Testis (tissue), 3 donors: ENCODE measurements around the gene DGAT2. TPM values are rescaled to one million over a fixed set of nuclear protein-coding genes. Genes with fewer than 3 reads are reported as not detected.

Source experiments
- DNase-seq: peaks from one replicate; pipeline ENCODE4 v3.0.0-alpha.2; 2019
- H3K27ac ChIP-seq, 2 donors: fragments of 200-600 bp; sonication (generic); one replicate each; pipeline ENCODE4 v1.5.1; 2019
- H3K27me3 ChIP-seq: fragments of 200-600 bp; sonication (generic); one replicate; pipeline ENCODE4 v1.5.1; 2019
- H3K36me3 ChIP-seq: fragments of 200-600 bp; sonication (generic); one replicate; pipeline ENCODE4 v1.5.1; 2017; ENCODE audit warnings: low read depth; ENCODE audit errors: missing control alignments
- H3K4me1 ChIP-seq: fragments of 200-600 bp; sonication (generic); one replicate; pipeline ENCODE4 v1.5.1; 2019
- H3K4me3 ChIP-seq, 2 donors: fragments of 200-600 bp; sonication (generic); one replicate each; pipeline ENCODE4 v1.5.1; 2017 to 2019
- H3K9me3 ChIP-seq: fragments of 200-600 bp; sonication (generic); one replicate; pipeline ENCODE4 v1.5.1; 2017
- POLR2A ChIP-seq: fragments of 450-650 bp; IDR thresholded peaks from one replicate; pipeline ENCODE4 v1.6.1; 2017; ENCODE audit warnings: antibody characterized with exemption, mild to moderate bottlenecking, moderate library complexity
- WGBS, 2 donors: methylation state at CpG; one replicate each; pipeline ENCODE4 v1.1.5; 2018; 5-methylcytosine and 5-hydroxymethylcytosine counted together
- intact Hi-C: fragments of 100-400 bp; cut with DNase I; formaldehyde crosslinking; loops from one replicate; pipeline ENCODE4 v1.15.1; 2023; ENCODE audit warnings: low total_unique reads
- polyA plus RNA-seq: library from polyadenylated mRNA; stranded (reverse); fragments of 350-450 nt; fragmentation: Illumina TruSeq; extraction: RNeasy Lipid Tissue Mini Kit (QIAGEN cat#74804); gene quantifications from one replicate; pipeline ENCODE4 v1.2.3, GENCODE V29; 2014; ENCODE audit warnings: low read depth, low replicate concordance; ENCODE audit not compliant: insufficient read depth
- total RNA-seq, 2 donors: library from RNA; depleted of rRNA; stranded (reverse); fragments of >200 nt; gene quantifications; one replicate each; pipeline ENCODE4 v1.2.3, GENCODE V29; 2016
- TF ChIP-seq, protein P1 (sequence below), 3 experiments: fragments of 450-650 bp in 2 of 3; fragments of 200-600 bp in 1 of 3; sonication (generic) in 1 of 3; IDR thresholded peaks; one replicate each; pipeline ENCODE4 v1.5.1; 2016 to 2019; ENCODE audit warnings: antibody characterized with exemption in 3 of 3, mild to moderate bottlenecking in 2 of 3, moderate library complexity in 1 of 3

Gene DGAT2
- total and polyA plus RNA-seq, 3 donors from 2014 or later, result 40.9 to 77.6 (median 54.6) TPM

DNA sequence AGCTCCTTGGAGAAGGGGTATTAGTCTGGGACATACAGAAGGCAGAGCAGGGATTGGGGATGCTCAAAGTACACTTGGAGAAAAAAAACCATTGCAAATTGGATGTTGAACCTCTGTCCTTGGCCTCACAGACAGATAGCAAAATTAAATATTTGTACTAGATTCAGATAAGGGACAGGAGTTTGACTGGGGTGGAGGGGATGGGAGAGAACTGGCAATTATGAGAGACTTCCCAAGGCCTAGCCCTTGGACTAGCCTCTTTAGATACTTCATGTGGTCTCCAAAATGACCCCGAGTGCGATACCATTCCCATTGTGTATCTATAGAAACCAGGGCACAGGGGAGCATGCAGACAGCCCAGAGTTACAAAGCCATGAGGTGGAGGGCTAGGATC is 15.5 kb downstream of the DGAT2 start:
- Histone ChIP-seq H3K9me3 (no peaks in the 10 kb centered on the region), H3K27me3 (no peaks in the 10 kb centered on the region), H3K27ac (no peak overlapping the region), H3K4me1 (peaks cover 3% of the 10 kb centered on the region), H3K4me3 (no peak overlapping the region), H3K36me3 (no peaks in the 10 kb centered on the region)
- no peak for DNase-seq
- 92 to 100% methylated on average over 2 of the region's 2 CpGs for WGBS, 2 donors
- intact Hi-C loops, result no loop called here
- TF ChIP-seq, protein P1, sequence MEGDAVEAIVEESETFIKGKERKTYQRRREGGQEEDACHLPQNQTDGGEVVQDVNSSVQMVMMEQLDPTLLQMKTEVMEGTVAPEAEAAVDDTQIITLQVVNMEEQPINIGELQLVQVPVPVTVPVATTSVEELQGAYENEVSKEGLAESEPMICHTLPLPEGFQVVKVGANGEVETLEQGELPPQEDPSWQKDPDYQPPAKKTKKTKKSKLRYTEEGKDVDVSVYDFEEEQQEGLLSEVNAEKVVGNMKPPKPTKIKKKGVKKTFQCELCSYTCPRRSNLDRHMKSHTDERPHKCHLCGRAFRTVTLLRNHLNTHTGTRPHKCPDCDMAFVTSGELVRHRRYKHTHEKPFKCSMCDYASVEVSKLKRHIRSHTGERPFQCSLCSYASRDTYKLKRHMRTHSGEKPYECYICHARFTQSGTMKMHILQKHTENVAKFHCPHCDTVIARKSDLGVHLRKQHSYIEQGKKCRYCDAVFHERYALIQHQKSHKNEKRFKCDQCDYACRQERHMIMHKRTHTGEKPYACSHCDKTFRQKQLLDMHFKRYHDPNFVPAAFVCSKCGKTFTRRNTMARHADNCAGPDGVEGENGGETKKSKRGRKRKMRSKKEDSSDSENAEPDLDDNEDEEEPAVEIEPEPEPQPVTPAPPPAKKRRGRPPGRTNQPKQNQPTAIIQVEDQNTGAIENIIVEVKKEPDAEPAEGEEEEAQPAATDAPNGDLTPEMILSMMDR (IDR thresholded peaks at IDR 0.05), result no peak

DNA sequence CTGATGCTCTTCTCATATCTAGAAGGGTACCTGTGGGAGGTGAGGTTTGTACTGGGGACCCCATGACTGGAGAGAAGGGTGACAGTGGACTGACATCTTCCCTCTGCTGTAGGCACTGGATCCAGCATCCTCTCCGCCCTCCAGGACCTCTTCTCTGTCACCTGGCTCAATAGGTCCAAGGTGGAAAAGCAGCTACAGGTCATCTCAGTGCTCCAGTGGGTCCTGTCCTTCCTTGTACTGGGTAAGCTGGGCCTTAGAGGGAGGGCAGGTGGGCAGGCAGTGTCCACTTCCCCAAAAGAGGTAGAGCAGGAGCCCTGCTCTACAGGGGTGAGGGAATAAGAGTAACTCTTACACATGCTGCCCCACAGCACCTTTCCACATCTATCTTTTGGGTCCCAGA is 15.9 kb downstream of the DGAT2 start:
- Histone ChIP-seq H3K4me1 (peaks cover 3% of the 10 kb centered on the region), H3K27me3 (no peaks in the 10 kb centered on the region), H3K27ac (no peak overlapping the region), H3K36me3 (no peaks in the 10 kb centered on the region), H3K9me3 (no peaks in the 10 kb centered on the region), H3K4me3 (no peak overlapping the region)
- no peak for DNase-seq
- TF ChIP-seq POLR2A, result no peak
- TF ChIP-seq, protein P1 (IDR thresholded peaks at IDR 0.05), result no peak
- intact Hi-C loops, result no loop called here
- 83 to 94% methylated on average over 1 of the region's 1 CpG for WGBS, 2 donors

DNA sequence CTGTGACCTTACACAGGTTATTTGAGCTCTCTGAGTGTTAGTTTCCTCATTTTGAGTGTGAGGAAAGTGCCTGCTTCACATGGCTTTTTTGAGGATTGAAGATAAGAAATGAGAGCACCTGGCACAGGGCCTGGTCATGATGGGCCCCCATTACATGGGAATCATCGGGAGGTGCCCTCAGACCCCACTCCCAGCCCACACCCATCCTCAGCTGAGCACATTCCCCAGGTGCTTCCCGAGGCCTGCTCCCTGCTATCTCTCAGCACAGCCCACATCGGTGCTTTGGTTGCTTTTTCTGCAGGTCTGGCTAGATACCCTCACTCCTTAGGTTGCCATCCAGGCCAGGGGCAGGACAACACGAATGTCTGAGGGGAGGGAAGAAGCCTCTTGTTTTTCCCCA is 16.6 kb downstream of the DGAT2 start:
- no peaks in the 10 kb centered on the region for H3K27me3 ChIP-seq
- H3K4me3 ChIP-seq, result no peak overlapping the region
- H3K27ac ChIP-seq, result no peak overlapping the region
- peaks cover 3% of the 10 kb centered on the region for H3K4me1 ChIP-seq
- no peaks in the 10 kb centered on the region for H3K9me3 ChIP-seq
- intact Hi-C loops, result no loop called here
- H3K36me3 ChIP-seq, result no peaks in the 10 kb centered on the region
- DNase-seq, result no peak
- TF ChIP-seq POLR2A, result no peak
- TF ChIP-seq, protein P1 (IDR thresholded peaks at IDR 0.05), result no peak
- WGBS, 2 donors, result 86 to 90% methylated on average over 2 to 4 of the region's 4 CpGs

DNA sequence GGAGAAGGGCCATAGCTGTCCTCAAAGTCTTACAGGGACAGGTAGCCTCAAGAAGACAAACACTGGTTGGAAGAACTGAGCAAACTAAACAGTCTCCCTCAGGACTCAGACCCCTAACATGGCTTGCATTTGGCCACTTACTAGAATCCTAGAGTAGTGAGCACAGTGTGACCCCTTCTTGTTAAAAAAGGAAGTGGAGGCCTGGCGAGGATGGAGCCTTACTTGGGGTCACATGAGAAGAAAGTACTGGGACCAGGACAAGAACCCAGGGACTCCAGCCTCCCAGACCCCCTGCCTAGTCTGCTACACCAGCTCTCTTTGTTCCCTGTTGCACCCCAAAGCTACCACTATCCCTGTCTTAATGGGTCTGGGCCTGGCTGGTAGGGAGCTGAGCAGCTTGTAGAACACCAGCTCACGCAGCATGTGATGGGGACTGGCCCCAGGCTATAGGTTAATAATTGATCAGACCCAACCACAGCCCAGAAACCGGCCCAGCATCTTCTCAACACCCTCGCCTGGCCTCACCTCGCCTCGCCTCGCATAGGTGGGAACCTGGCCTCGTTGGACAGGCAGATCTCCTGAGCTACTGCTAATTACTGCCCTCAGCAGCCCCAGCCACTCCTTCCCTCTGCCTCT is 17.6 kb downstream of the DGAT2 start:
- no peaks in the 10 kb centered on the region for H3K9me3 ChIP-seq
- no peak overlapping the region for H3K27ac ChIP-seq
- no peaks in the 10 kb centered on the region for H3K36me3 ChIP-seq
- 97 to 100% methylated on average over 8 of the region's 8 CpGs for WGBS, 2 donors
- H3K4me3 ChIP-seq, result no peak overlapping the region
- intact Hi-C loops, result no loop called here
- no peak for DNase-seq
- TF ChIP-seq, protein P1 (IDR thresholded peaks at IDR 0.05), result no peak
- no peak for TF ChIP-seq POLR2A
- H3K4me1 ChIP-seq, result no peaks in the 10 kb centered on the region
- H3K27me3 ChIP-seq, result no peaks in the 10 kb centered on the region

DNA sequence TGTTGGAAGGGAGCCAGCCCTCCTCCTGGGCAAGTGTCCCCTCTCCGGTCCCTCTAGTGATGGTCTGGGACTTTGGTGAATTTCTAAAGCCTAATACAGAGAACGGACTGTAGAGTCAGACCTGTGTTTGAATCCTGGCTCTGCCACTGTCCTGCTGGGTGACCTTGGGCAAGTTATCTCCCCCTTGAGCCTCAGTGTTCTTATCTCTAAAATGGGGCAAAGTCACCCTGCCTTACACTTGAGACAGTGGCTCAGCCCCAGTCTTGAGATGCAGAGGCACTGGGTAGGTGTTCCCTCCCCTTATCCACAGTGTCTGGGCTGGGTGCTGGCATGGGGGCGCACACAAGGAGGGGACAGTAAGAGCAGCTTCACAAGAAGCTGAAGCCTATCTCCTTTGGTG is 20.9 kb downstream of the DGAT2 start:
- 87 to 100% methylated on average over 3 of the region's 3 CpGs for WGBS, 2 donors
- DNase-seq, result no peak
- H3K27ac ChIP-seq, result no peak overlapping the region
- H3K9me3 ChIP-seq, result no peaks in the 10 kb centered on the region
- H3K4me3 ChIP-seq, result no peak overlapping the region
- TF ChIP-seq POLR2A, result no peak
- TF ChIP-seq, protein P1 (IDR thresholded peaks at IDR 0.05), result no peak
- no peaks in the 10 kb centered on the region for H3K4me1 ChIP-seq
- no peaks in the 10 kb centered on the region for H3K36me3 ChIP-seq
- H3K27me3 ChIP-seq, result no peaks in the 10 kb centered on the region
- intact Hi-C loops, result no loop called here
